GM23248 (cell line): Measurements from ENCODE around the gene RILP.

Source experiments
- EZH2 ChIP-seq: fragments of 200-600 bp; sonication (generic); IDR thresholded peaks from 2 replicates; pipeline ENCODE4 v1.6.1; 2018; ENCODE audit warnings: antibody characterized with exemption, mild to moderate bottlenecking; ENCODE audit not compliant: insufficient read depth, poor library complexity, severe bottlenecking
- EZH2phosphoT487 ChIP-seq: fragments of 200-600 bp; sonication (generic); IDR thresholded peaks from 2 replicates; pipeline ENCODE4 v1.6.1; 2018; ENCODE audit warnings: antibody characterized with exemption, moderate library complexity, mild to moderate bottlenecking, low read depth; ENCODE audit not compliant: insufficient read depth

- no peak for TF ChIP-seq EZH2phosphoT487
- TF ChIP-seq EZH2 = no peak
Measured at GRCh38 chr17:1644493-1645206, 5.0 kb downstream of the RILP start.
